Smooth muscle cell (in vitro differentiated cells): ENCODE measurements around the gene OR11H6. TPM values are rescaled to one million over a fixed set of nuclear protein-coding genes. Genes with fewer than 3 reads are reported as not detected.
"Not testable (repeated sequence)": the region's sequence is repeated elsewhere in the genome, so short reads cannot be mapped to it uniquely, and the experiment has no call there.

Experiments
- DNase-seq: peaks from one replicate; lab custom pipeline; 2025; ENCODE audit not compliant: unreplicated experiment; lab: John Stamatoyannopoulos, UW
- H2AFZ ChIP-seq: fragments of 200-600 bp; sonication (generic); 2 replicates; pipeline ENCODE4 v1.6.0; 2016; ENCODE audit warnings: antibody characterized with exemption, low read depth, mild to moderate bottlenecking
- H3F3A ChIP-seq: fragments of 200-600 bp; sonication (generic); 2 replicates; pipeline ENCODE4 v1.6.0; 2017; ENCODE audit warnings: antibody characterized with exemption, low read depth
- H3K27ac ChIP-seq: fragments of 200-600 bp; sonication (generic); 2 replicates; pipeline ENCODE4 v1.5.1; 2016; ENCODE audit warnings: low read depth, mild to moderate bottlenecking
- H3K27me3 ChIP-seq: fragments of 200-600 bp; sonication (generic); 2 replicates; pipeline ENCODE4 v1.6.1; 2016; ENCODE audit warnings: low read depth, mild to moderate bottlenecking
- H3K36me3 ChIP-seq: fragments of 200-600 bp; sonication (generic); 2 replicates; pipeline ENCODE4 v1.5.1; 2016; ENCODE audit warnings: low read depth
- H3K4me1 ChIP-seq: fragments of 200-600 bp; sonication (generic); 2 replicates; pipeline ENCODE4 v1.5.1; 2016; ENCODE audit warnings: low read depth
- H3K4me2 ChIP-seq: fragments of 200-600 bp; sonication (generic); 2 replicates; pipeline ENCODE4 v1.6.0; 2016; ENCODE audit warnings: mild to moderate bottlenecking
- H3K4me3 ChIP-seq: fragments of 200-600 bp; sonication (generic); 2 replicates; pipeline ENCODE4 v1.5.1; 2016; ENCODE audit warnings: mild to moderate bottlenecking
- H3K79me2 ChIP-seq: fragments of 200-600 bp; sonication (generic); 2 replicates; pipeline ENCODE4 v1.6.0; 2016; ENCODE audit warnings: low read depth, mild to moderate bottlenecking
- H3K9ac ChIP-seq: fragments of 200-600 bp; sonication (generic); 2 replicates; pipeline ENCODE4 v1.6.0; 2016; ENCODE audit warnings: low read depth
- H3K9me3 ChIP-seq: fragments of 200-600 bp; sonication (generic); replicated peaks from 2 replicates; pipeline ENCODE4 v1.5.1; 2016; ENCODE audit warnings: low read depth
- H4K20me1 ChIP-seq: fragments of 200-600 bp; sonication (generic); 2 replicates; pipeline ENCODE4 v1.6.0; 2016; ENCODE audit warnings: low read depth
- CTCF ChIP-seq: fragments of 200-600 bp; sonication (generic); IDR thresholded peaks from 2 replicates; pipeline ENCODE4 v1.5.1; 2017; ENCODE audit warnings: borderline replicate concordance, mild to moderate bottlenecking, antibody characterized with exemption; ENCODE audit not compliant: insufficient read depth, poor library complexity, severe bottlenecking
- WGBS: methylation state at CpG from one replicate; pipeline ENCODE4 v1.1.7; 2016; ENCODE audit warnings: low lambda C conversion rate; 5-methylcytosine and 5-hydroxymethylcytosine counted together
- polyA plus RNA-seq: library from polyadenylated mRNA; unstranded; fragments of >200 nt; fragmentation: Nextera tagmentation; extraction: Ambion mirVana; gene quantifications from 2 replicates; pipeline ENCODE4 v1.2.1, GENCODE V29; 2016
- total RNA-seq: library from RNA; depleted of rRNA; stranded (reverse); fragments of >200 nt; gene quantifications from 2 replicates; pipeline ENCODE4 v1.2.3, GENCODE V29; 2014

Gene OR11H6
- total and polyA plus RNA-seq, 2 experiments from 2014 or later: not detected

- WGBS: 74% methylated on average over 2 of the region's 2 CpGs
Measured at GRCh38 chr14:20209595-20209994, 13.9 kb upstream of the OR11H6 start.

GRCh38 chr14:20212406-20212805, 11.1 kb upstream of the OR11H6 start:
- not testable (repeated sequence) for H3K36me3 ChIP-seq, H3K4me3 ChIP-seq, H4K20me1 ChIP-seq, H2AFZ ChIP-seq, H3K4me1 ChIP-seq, H3K4me2 ChIP-seq, H3K27ac ChIP-seq, H3F3A ChIP-seq, H3K9ac ChIP-seq, H3K27me3 ChIP-seq, H3K9me3 ChIP-seq, DNase-seq, H3K79me2 ChIP-seq
- WGBS: no CpG with 5 or more reads among the region's 28 CpGs

More at GRCh38 chr14:20209595-20209994, 13.9 kb upstream of the OR11H6 start:
- H3K79me2 ChIP-seq: no peaks in the 10 kb centered on the region
- no peak overlapping the region for H3K4me3 ChIP-seq
- no peaks in the 10 kb centered on the region for H3F3A ChIP-seq
- H2AFZ ChIP-seq: no peak overlapping the region
- H3K27ac ChIP-seq: no peak overlapping the region
- H3K36me3 ChIP-seq: no peaks in the 10 kb centered on the region
- no peaks in the 10 kb centered on the region for H3K27me3 ChIP-seq
- H3K9ac ChIP-seq: no peak overlapping the region
- H3K4me2 ChIP-seq: no peak overlapping the region
- DNase-seq: no peak
- H3K4me1 ChIP-seq: no peaks in the 10 kb centered on the region
- no peak for TF ChIP-seq CTCF
- peaks cover 4% of the 10 kb centered on the region for H3K9me3 ChIP-seq
- H4K20me1 ChIP-seq: no peaks in the 10 kb centered on the region

- H3K36me3 ChIP-seq: no peaks in the 10 kb centered on the region
- no peak overlapping the region for H3K9ac ChIP-seq
- H3F3A ChIP-seq: no peaks in the 10 kb centered on the region
- peaks cover 3% of the 10 kb centered on the region for H3K9me3 ChIP-seq
- WGBS: 52% methylated on average over 2 of the region's 2 CpGs
- H3K4me2 ChIP-seq: no peak overlapping the region
- DNase-seq: no peak
- TF ChIP-seq CTCF: no peak
- no peaks in the 10 kb centered on the region for H4K20me1 ChIP-seq
- no peaks in the 10 kb centered on the region for H3K27me3 ChIP-seq
- no peaks in the 10 kb centered on the region for H3K4me1 ChIP-seq
- no peak overlapping the region for H3K4me3 ChIP-seq
- H2AFZ ChIP-seq: no peak overlapping the region
- no peaks in the 10 kb centered on the region for H3K79me2 ChIP-seq
- H3K27ac ChIP-seq: no peak overlapping the region
Measured at GRCh38 chr14:20215196-20215595, 8.3 kb upstream of the OR11H6 start.

- Histone ChIP-seq H3K9ac (no peak overlapping the region), H2AFZ (no peak overlapping the region), H3K27ac (no peak overlapping the region), H3F3A (no peaks in the 10 kb centered on the region), H3K27me3 (no peaks in the 10 kb centered on the region), H3K36me3 (no peaks in the 10 kb centered on the region), H4K20me1 (no peaks in the 10 kb centered on the region), H3K79me2 (no peaks in the 10 kb centered on the region), H3K4me1 (no peaks in the 10 kb centered on the region), H3K9me3 (peaks cover 2% of the 10 kb centered on the region), H3K4me3 (no peak overlapping the region), H3K4me2 (no peak overlapping the region)
- no peak for TF ChIP-seq CTCF
- DNase-seq: no peak
- 37% methylated on average over 4 of the region's 4 CpGs for WGBS
Measured at GRCh38 chr14:20219033-20219432, 4.5 kb upstream of the OR11H6 start.
